KOPT-K1 (cell line): ENCODE results near the gene ARID1B.

ENCODE experiments used
- H3K27ac ChIP-seq: fragments of 200-600 bp; sonication (generic); 2 replicates; pipeline ENCODE4 v1.5.1; 2016; ENCODE audit warnings: antibody characterized with exemption, mild to moderate bottlenecking, low read depth, low read length; ENCODE audit not compliant: poor library complexity, severe bottlenecking
- H3K36me3 ChIP-seq: fragments of 200-600 bp; sonication (generic); 2 replicates; pipeline ENCODE4 v1.5.1; 2017; ENCODE audit warnings: antibody characterized with exemption, mild to moderate bottlenecking, low read length, moderate library complexity; ENCODE audit not compliant: insufficient read depth
- H3K9me3 ChIP-seq: fragments of 200-600 bp; sonication (generic); 2 replicates; pipeline ENCODE4 v1.5.1; 2017; ENCODE audit warnings: antibody characterized with exemption, low read length, mild to moderate bottlenecking; ENCODE audit not compliant: insufficient read depth, poor library complexity, severe bottlenecking

The ARID1B gene

DNA sequence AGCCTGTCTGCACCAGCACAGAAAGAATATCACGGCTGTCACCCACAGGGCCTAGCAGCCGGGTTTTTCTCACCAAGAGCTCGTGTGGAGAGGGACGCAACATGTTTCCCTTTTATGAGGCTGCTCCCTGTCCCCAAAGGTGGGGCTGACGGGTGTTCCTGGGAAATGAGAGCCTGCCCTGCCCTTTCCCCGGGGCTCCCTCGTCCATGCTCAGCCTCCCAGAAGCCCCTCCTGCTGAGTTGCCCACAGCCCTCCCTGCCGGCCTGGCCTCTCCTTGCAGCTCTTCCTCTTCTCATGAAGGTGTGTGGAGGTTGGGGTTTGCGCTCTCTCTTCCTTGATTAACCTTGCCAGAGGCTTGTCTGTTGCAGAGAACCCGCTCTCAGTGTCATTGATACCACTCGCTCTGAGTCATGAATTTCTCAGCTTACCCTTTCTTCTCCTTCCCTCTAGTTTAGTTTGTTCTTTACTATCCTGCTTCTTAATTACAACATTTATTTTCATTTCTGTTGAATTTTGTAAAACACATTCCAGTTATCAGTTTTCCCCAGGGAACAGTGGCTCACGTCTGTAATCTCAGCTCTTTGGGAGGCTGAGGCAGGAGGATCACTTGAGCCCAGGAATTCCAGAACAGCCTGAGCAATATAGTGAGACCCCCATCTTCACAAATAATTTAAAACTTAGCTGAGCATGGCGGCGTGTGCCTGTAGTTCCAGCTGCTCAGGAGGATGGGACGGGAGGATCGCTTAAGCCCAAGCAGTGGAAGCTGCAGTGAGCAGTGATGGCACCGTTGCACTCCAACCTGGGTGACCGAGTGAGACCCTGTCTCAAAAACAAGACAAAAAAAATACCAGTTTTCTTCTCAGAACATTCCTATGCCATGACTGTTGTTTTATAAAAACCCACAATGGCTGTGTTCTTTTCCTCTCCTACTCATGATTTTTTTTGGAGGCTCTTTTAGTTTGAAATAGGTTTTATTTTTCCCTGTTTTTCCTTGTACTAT, 442.3 kb downstream of the ARID1B start:
- H3K27ac ChIP-seq = no peak overlapping the region
- no peaks in the 10 kb centered on the region for H3K36me3 ChIP-seq
- H3K9me3 ChIP-seq = no peaks in the 10 kb centered on the region

DNA sequence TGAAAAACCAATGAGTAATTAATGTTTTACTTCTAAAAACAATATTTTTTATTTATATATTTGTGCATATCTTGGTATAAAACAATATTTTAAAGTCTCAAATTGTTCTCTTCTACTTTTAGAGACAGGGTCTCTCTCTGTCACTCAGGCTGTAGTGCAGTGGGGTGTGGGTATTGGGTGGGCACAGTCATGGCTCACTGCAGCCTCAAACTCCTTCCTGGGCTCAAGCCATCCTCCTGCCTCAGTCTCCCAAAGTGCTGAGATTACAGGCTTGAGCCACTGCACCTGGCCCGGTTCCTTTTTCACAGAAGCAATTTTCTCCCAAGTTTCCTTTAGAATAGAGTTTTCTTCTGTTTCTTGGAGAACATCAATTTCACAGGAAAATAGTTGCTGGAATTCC, 443.3 kb downstream of the ARID1B start:
- Histone ChIP-seq H3K36me3 (no peaks in the 10 kb centered on the region), H3K9me3 (no peaks in the 10 kb centered on the region), H3K27ac (peak overlapping the region; percentile 47)

DNA sequence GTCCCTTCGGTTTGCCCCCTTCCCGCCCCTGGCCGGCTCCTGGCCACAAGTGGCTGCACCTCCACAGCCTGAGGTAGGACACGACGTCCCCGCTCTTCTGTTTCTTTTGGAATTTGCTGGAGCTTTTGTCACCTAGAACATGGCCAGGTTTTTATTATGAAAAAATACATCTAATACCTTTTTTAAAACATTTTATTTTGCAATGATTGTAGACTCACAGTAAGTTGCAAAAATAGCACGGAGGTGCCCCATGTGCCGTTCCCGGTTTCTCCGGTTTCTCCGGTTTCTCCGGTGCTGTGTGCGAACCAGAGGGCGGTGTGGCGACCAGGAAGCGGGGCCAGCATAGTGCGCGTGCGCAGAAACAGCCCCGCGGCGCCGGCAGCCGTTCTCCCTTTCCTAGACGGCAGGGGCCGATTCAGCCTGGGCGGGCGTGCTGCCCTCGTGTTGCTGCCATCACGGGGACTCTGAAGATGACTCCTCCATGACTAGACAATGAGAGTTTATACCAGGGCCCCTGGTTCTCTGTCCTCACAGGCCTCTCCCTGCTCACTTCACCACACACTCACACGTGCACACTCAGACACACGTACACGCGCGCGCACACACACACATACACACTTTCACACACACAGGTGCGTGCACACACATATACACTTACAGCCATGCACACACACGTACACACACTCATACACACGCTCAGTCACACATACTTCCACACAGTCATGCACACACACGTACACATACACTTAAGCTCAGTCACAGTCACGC, 444.1 kb downstream of the ARID1B start:
- Histone ChIP-seq H3K36me3 (no peaks in the 10 kb centered on the region), H3K27ac (peak overlapping the region; percentile 47), H3K9me3 (no peaks in the 10 kb centered on the region)

DNA sequence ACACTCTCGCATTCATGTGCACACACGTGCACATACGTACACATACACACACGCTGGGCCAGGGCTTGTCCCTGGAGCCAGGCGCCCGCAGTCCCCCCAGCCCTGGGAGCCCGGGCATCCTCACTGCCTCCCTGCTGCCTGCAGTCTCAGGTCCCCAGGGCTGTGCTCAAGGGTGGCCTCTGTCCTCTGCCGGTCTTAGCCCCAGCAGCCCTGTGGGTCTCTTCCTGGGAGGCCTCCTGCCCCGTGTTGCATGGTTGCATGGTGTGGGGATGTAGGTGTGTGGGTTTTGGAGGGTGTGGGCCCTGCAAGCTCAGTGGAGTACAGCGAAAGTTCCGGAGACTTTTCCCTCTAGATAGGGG, 444.6 kb downstream of the ARID1B start:
- H3K36me3 ChIP-seq = no peaks in the 10 kb centered on the region
- no peaks in the 10 kb centered on the region for H3K9me3 ChIP-seq
- H3K27ac ChIP-seq = no peak overlapping the region

DNA sequence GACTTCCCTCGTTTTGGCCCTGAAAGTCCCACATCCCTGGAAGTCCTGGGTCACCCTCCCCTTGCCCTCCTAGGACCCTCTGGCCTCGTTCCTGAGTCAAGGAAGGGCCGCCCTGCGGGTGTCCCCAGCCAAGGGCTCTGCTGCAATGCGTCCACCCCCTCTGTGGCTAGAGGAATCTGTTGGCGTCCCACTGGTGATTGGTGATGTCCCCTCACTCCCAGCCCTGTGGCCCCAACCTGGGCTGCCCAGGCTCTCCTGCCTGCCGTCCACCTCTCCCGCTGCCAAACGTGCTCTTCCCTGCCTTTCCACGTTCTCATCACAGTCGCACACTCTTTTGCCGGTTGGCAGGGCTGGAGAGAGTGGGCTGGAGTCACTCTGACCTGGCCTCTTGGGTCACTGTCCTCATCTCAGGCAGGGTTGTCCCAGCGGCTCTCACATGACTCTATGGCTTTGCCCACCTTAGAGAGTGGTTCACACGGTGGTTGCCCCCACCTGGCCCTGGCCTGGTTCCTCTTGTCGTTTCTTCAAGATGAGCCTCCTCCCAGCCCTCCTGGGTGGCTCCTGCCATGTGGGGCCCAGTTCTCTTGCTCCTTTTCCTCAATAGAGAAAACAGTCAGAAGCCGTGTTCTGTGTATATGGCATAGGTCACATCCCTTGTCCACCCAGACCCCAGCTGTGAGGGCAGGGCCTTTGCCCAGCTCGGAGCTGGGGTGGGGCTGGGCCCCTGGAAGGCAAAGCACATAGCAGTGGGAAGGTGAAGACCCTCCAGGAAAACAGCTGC, 445.2 kb downstream of the ARID1B start:
- Histone ChIP-seq H3K27ac (peak overlapping the region; percentile 30), H3K9me3 (no peaks in the 10 kb centered on the region), H3K36me3 (no peaks in the 10 kb centered on the region)

DNA sequence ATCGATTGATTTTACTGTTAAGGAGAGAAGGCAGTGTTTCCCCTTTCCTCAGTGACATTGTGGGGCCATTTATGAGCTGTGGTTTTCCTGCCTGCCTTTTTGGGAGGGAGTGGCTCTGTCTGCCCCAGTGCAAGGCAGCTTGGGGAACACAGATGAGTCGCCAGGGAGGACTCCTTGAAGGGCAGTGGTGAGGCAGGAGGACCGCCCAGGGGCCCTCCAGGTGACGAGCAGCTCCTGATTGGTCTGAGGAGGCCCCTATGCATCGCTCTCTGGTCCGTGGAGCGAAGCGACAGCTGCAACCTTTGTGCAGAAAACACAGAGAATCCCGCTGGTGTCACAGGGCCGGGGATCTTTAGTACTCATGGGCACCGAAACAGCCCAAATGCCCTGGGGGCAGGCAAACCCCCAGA, 445.8 kb downstream of the ARID1B start:
- H3K36me3 ChIP-seq = no peaks in the 10 kb centered on the region
- H3K9me3 ChIP-seq = no peaks in the 10 kb centered on the region
- peak overlapping the region; percentile 30 for H3K27ac ChIP-seq

DNA sequence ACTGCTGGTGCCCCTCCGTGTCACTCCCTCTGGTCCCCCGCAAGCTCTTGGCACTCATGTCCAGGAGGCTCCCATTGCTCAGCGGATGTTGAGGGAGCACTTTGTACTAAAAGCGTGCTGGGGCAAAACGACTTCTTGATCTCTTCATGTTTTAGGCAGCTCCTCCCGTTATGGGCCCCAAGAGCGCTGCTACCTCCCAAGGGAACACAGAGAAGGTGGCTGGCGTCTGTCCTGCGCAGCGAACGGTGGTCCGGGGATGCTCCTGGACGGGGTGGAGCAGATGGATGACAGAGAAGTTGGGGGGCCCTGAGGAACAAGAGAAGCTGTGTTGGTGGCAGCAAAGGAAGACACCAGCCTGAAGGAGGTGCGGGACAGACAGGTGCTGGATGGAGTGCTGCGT, 446.3 kb downstream of the ARID1B start:
- no peaks in the 10 kb centered on the region for H3K36me3 ChIP-seq
- H3K9me3 ChIP-seq = no peaks in the 10 kb centered on the region
- H3K27ac ChIP-seq = no peak overlapping the region

DNA sequence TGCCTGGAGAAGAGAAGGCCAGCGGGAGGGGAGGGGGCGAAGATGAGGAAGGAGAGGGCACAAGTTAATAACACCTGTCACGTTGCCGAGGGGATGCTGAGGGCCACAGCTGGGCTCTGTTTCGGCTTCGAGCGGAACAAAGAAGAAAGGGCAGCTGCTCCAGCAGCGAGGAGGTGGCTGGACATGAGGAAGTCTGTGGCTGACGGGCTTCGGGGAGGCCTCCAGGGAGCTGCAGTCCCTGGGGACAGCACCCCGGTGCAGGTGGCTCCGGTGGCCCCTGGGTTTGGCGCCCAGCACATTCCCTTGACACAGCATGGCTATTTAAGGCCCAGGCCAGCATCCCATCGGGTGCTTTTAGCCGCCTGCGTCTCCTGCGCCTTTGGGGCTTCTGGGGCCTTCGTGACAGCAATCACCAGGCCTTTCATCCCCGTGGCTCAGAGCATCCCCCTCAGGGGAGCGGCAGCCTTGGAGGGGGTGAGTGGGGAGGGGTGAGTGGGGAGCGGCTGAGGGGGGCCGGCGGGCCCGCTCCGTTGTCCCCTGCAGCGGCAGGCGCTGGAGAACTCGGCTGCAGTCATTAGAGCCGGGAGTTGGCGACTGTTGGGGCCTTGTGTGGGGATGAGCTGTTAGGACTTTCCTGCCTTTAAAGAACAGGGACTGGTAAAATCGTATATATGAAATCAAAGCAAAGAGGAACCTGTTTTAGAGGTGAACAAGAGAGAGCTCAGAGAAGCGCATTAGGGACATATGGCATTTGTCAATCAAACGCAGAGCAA, 447.2 kb downstream of the ARID1B start:
- no peaks in the 10 kb centered on the region for H3K9me3 ChIP-seq
- H3K27ac ChIP-seq = no peak overlapping the region
- H3K36me3 ChIP-seq = no peaks in the 10 kb centered on the region

DNA sequence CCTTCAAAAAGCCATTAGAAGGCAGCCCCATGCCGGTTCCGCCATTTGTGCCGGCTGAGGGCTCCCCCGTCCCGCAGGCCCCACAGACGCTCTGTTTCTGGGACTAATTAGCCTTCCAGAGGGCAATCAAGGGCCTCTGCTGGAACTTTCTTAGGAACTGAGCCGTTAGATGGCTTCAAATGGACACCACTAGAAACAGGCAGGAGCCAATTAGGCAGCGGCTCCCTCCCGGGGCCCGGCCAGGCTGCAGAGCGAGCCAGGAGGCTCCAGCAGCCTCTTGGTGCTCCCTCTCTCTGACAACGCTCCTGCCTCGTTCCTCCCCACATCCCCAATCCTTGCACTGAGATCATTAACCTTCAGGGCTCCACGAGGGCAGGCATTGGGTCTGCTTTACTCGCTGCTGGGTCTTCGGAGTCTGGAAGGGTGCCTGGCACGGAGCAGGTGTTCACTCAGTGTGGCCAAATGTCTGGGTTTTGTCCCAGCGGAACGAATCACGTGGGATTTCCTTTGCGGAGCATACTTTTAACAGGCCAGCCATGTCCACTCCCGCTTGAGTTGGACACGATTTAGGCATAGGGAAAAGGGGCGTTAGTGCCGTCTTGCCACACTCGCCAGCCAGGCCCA, 447.9 kb downstream of the ARID1B start:
- no peak overlapping the region for H3K27ac ChIP-seq
- no peaks in the 10 kb centered on the region for H3K9me3 ChIP-seq
- no peaks in the 10 kb centered on the region for H3K36me3 ChIP-seq

DNA sequence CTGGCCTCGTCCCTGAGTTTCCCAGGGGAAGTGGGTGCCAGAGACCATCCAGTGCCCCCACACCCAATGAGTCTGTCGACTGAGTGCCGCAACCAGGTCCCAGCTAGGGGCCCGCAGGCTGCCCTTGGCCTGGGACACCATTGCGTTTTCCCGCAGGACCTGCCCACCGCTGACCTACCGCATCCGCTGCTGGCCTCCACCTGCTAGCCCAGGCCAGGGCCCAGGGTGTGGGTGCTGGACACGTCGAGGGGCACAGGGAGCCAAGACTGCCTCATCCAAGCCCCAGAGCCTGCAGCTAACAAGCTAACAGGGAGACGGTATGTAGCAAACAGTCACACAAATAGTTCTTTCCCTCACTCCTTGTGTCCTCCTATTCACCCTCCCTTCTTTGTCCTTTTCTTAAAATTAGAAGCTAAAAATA, 448.4 kb downstream of the ARID1B start:
- Histone ChIP-seq H3K9me3 (no peaks in the 10 kb centered on the region), H3K36me3 (no peaks in the 10 kb centered on the region), H3K27ac (no peak overlapping the region)

DNA sequence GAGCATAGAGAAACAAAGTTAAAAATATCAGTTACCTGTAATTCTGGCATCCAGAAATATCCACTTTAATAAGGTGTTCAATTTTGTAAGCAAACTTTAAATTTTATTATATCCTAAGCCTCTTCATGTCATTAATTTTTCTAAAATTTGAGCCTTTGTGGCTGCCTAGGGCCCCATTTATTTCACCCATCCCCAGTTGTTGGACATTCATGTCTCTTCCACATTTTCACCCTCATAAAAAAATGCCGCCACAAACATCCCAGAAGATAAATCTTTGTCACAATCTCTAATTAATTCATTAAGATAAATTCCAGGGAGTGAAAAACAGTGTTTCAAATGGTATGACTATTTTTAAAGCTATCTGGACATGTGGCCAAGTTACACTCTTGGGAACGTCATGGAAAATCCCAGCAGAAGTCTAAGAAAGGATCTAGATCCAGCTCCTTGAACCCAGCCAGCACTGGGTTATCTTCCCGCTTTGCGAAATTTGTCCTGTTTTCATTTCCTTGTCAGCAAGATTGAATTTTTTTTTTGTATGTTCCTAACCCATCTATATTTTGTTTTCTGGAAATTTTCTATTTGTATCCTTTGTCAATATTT, 448.9 kb downstream of the ARID1B start:
- H3K27ac ChIP-seq = no peak overlapping the region
- no peaks in the 10 kb centered on the region for H3K36me3 ChIP-seq
- no peaks in the 10 kb centered on the region for H3K9me3 ChIP-seq

DNA sequence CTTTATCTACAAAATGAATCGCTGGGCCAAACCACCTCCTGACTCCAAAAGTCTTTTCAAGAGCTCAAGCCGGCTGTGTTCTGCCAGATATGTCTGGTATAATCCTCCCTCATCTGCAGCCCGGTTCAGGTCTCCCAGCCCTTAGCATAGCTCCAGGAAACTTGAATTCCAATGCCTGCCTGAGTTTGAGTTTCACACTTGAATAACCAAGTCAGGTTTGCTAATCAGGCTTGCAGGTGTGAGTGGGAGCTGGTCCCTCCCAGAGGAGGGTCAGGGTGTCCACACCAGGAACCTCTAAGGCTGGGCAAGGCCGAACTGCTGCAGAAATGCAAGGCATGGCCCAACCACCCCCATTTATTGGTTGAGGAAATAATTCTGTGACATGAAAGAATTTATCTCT, 449.6 kb downstream of the ARID1B start:
- Histone ChIP-seq H3K36me3 (no peaks in the 10 kb centered on the region), H3K27ac (no peak overlapping the region), H3K9me3 (no peaks in the 10 kb centered on the region)

DNA sequence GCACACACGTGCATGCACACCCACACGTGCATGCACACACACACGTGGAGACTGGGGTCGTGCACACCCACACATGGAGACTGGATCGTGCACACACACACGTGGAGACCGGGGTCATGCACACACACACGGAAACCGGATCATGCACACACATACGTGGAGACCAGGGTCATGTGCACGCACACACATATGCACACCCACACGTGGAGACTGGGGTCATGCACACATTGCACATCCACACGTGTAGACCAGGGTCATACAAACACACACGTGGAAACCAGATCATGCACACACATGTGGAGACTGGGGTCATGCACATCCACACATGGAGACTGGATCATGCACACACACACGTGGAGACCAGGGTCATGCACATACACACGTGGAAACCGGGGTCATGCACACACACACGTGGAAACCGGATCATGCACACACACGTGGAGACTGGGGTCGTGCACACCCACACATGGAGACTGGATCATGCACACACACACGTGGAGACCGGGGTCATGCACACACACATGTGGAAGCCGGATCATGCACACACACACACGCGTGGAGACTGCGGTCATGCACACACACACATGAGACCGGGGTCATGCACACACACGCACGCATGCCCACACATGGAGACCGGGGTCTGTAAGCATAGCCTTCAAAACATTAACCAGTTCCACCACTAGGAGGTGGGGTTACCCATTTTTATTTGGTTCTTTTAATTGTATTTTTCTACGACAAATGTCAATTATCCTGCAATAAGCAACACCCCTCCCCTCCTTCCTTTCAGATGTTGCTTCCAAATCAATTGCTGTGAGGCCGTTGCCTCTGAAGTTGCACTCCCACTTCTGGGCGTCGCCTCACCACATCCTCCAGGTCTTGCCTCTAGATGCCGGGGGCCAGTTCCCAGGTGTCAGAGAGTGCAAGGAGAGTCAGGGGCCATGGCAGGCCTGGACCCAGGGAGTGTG, 450.3 kb downstream of the ARID1B start:
- Histone ChIP-seq H3K27ac (peak overlapping the region; percentile 0), H3K9me3 (no peaks in the 10 kb centered on the region), H3K36me3 (no peaks in the 10 kb centered on the region)
